OCI-LY3 (cell line): ENCODE measurements around the gene IFT80.
A peak's percentile ranks its signal among the peaks of the same experiment; 100 is the strongest.

ENCODE experiments used
- H2AFZ ChIP-seq: fragments of 200-600, 300-600 bp; shearing (Covaris generic); 2 replicates; pipeline ENCODE4 v1.6.0; 2014; ENCODE audit warnings: antibody characterized with exemption, low read depth, low read length
- H3K27ac ChIP-seq: fragments of 200-600, 300-600 bp; sonication (generic); 2 replicates; pipeline ENCODE4 v1.5.1; 2014; ENCODE audit warnings: mild to moderate bottlenecking, low read length, moderate library complexity, mixed read lengths
- H3K27me3 ChIP-seq: fragments of 200-600, 300-600 bp; sonication (generic); 2 replicates; pipeline ENCODE4 v1.6.1; 2014; ENCODE audit warnings: low read depth, low read length, mixed read lengths
- H3K36me3 ChIP-seq: fragments of 200-600, 300-600 bp; sonication (generic); replicated peaks from 2 replicates; pipeline ENCODE3; 2014; ENCODE audit warnings: low read depth, low read length, mixed read lengths
- H3K4me1 ChIP-seq: fragments of 300-600, 200-600 bp; sonication (generic); 2 replicates; pipeline ENCODE4 v1.6.1; 2014; ENCODE audit warnings: low read length, mixed read lengths
- H3K4me2 ChIP-seq: fragments of 200-600, 300-600 bp; sonication (generic); 2 replicates; pipeline ENCODE4 v1.6.1; 2014; ENCODE audit warnings: low read length, mixed read lengths
- H3K4me3 ChIP-seq: fragments of 300-600, 200-600 bp; sonication (generic); 2 replicates; pipeline ENCODE4 v1.5.1; 2014; ENCODE audit warnings: antibody characterized with exemption, mild to moderate bottlenecking, low read length, moderate library complexity
- H3K79me2 ChIP-seq: fragments of 300-600, 200-600 bp; shearing (Covaris generic); 2 replicates; pipeline ENCODE4 v1.6.1; 2014; ENCODE audit warnings: mild to moderate bottlenecking, low read length, mixed read lengths
- H3K9ac ChIP-seq: fragments of 300-600, 200-600 bp; shearing (Covaris generic); 2 replicates; pipeline ENCODE4 v1.6.0; 2014; ENCODE audit warnings: mild to moderate bottlenecking, low read length, moderate library complexity
- H3K9me3 ChIP-seq: fragments of 200-600, 300-600 bp; shearing (Covaris generic); 2 replicates; pipeline ENCODE4 v1.6.1; 2014; ENCODE audit warnings: low read length, mixed read lengths; ENCODE audit not compliant: insufficient read depth
- H4K20me1 ChIP-seq: fragments of 200-600, 300-600 bp; sonication (generic); 2 replicates; pipeline ENCODE4 v1.6.1; 2016; ENCODE audit warnings: low read length, mixed read lengths; ENCODE audit not compliant: insufficient read depth
- CTCF ChIP-seq: fragments of 200-600, 300-600 bp; sonication (generic); IDR thresholded peaks from 2 replicates; pipeline ENCODE4 v1.5.1; 2014; ENCODE audit warnings: antibody characterized with exemption, low read length, low read depth
- EZH2phosphoT487 ChIP-seq: fragments of 200-600 bp; shearing (Covaris generic); IDR thresholded peaks from 2 replicates; pipeline ENCODE4 v1.6.1; 2018; ENCODE audit warnings: antibody characterized with exemption, mixed run types, low read depth

Gene IFT80

GRCh38 chr3:160286231-160286630 is 112.8 kb downstream of the IFT80 start:
- H3K79me2 ChIP-seq, result no peaks in the 10 kb centered on the region
- H3K9me3 ChIP-seq, result no peaks in the 10 kb centered on the region
- H2AFZ ChIP-seq, result no peak overlapping the region
- no peak overlapping the region for H3K9ac ChIP-seq
- no peak overlapping the region for H3K27ac ChIP-seq
- H3K36me3 ChIP-seq, result no peaks in the 10 kb centered on the region
- no peaks in the 10 kb centered on the region for H3K27me3 ChIP-seq
- TF ChIP-seq CTCF, result no peak
- no peak for TF ChIP-seq EZH2phosphoT487
- H3K4me2 ChIP-seq, result peak overlapping the region; percentile 2; the same call in 1 of the 2 replicates
- peaks cover 13% of the 10 kb centered on the region for H3K4me1 ChIP-seq
- no peaks in the 10 kb centered on the region for H4K20me1 ChIP-seq
- no peak overlapping the region for H3K4me3 ChIP-seq

- H4K20me1 ChIP-seq, result no peaks in the 10 kb centered on the region
- H3K9me3 ChIP-seq, result no peaks in the 10 kb centered on the region
- no peak for TF ChIP-seq CTCF
- TF ChIP-seq EZH2phosphoT487, result no peak
- H3K36me3 ChIP-seq, result no peaks in the 10 kb centered on the region
- no peak overlapping the region for H3K9ac ChIP-seq
- H3K4me3 ChIP-seq, result no peak overlapping the region
- no peak overlapping the region for H3K4me2 ChIP-seq
- no peak overlapping the region for H3K27ac ChIP-seq
- H3K27me3 ChIP-seq, result no peaks in the 10 kb centered on the region
- no peaks in the 10 kb centered on the region for H3K79me2 ChIP-seq
- H3K4me1 ChIP-seq, result peaks cover 3% of the 10 kb centered on the region
- H2AFZ ChIP-seq, result no peak overlapping the region
Measured at GRCh38 chr3:160280836-160281235, 118.2 kb downstream of the IFT80 start.

- no peaks in the 10 kb centered on the region for H3K9me3 ChIP-seq
- H3K4me3 ChIP-seq, result no peak overlapping the region
Measured at GRCh38 chr3:160279657-160280056, 119.4 kb downstream of the IFT80 start.

GRCh38 chr3:160278210-160278609 is 120.8 kb downstream of the IFT80 start:
- no peak for TF ChIP-seq EZH2phosphoT487
- TF ChIP-seq CTCF, result no peak
- H3K27me3 ChIP-seq, result no peaks in the 10 kb centered on the region
- H3K36me3 ChIP-seq, result no peaks in the 10 kb centered on the region
- no peaks in the 10 kb centered on the region for H3K4me1 ChIP-seq
- no peak overlapping the region for H3K27ac ChIP-seq
- H3K4me3 ChIP-seq, result no peak overlapping the region
- H3K9ac ChIP-seq, result no peak overlapping the region
- no peaks in the 10 kb centered on the region for H3K9me3 ChIP-seq
- no peaks in the 10 kb centered on the region for H4K20me1 ChIP-seq
- H2AFZ ChIP-seq, result no peak overlapping the region
- no peak overlapping the region for H3K4me2 ChIP-seq
- no peaks in the 10 kb centered on the region for H3K79me2 ChIP-seq

More at GRCh38 chr3:160279657-160280056, 119.4 kb downstream of the IFT80 start:
- Histone ChIP-seq H3K36me3 (no peaks in the 10 kb centered on the region), H3K4me2 (no peak overlapping the region), H4K20me1 (no peaks in the 10 kb centered on the region), H3K27me3 (no peaks in the 10 kb centered on the region), H3K4me1 (no peaks in the 10 kb centered on the region), H3K79me2 (no peaks in the 10 kb centered on the region), H3K9ac (no peak overlapping the region), H2AFZ (no peak overlapping the region), H3K27ac (no peak overlapping the region)
- TF ChIP-seq CTCF (no peak), EZH2phosphoT487 (no peak)
